ENCODE measurements around the gene ZMYND12.
"Not testable (repeated sequence)": the region's sequence is repeated elsewhere in the genome, so short reads cannot be mapped to it uniquely, and the experiment has no call there.

The ZMYND12 gene

GRCh38 chr1:42456010-42456753 lies at the start of gene ZMYND12, which contains the start of gene PPCS:
TSS of gene ZMYND12 (minus strand) at chr1:42456022. CDS start at chr1:42455997, 25 bp downstream.
TSS of gene PPCS (plus strand) at chr1:42456543. CDS start at chr1:42456566, 23 bp downstream.
- DNase-seq (ENCODE audit: low read depth in 2 of 2): peak; percentile 61 to 62

GRCh38 chr1:42504535-42505128 lies 48.8 kb upstream of the ZMYND12 start:
- DNase-seq (ENCODE audit: low read depth in 2 of 2): no peak

GRCh38 chr1:42502031-42502430 lies 46.2 kb upstream of the ZMYND12 start:
- not testable (repeated sequence) for DNase-seq (ENCODE audit: low read depth in 2 of 2)

- DNase-seq (ENCODE audit: low read depth in 2 of 2): no peak
Observed at GRCh38 chr1:42490237-42490636, 34.4 kb upstream of the ZMYND12 start.

GRCh38 chr1:42484382-42484781 lies 28.6 kb upstream of the ZMYND12 start:
- peak; percentile 76 to 77 for DNase-seq (ENCODE audit: low read depth in 2 of 2)

- DNase-seq (ENCODE audit: low read depth in 2 of 2): no peak
Observed at GRCh38 chr1:42482635-42483153, 26.9 kb upstream of the ZMYND12 start.

GRCh38 chr1:42480921-42481320 lies 25.1 kb upstream of the ZMYND12 start:
- DNase-seq (ENCODE audit: low read depth in 2 of 2): no peak

GRCh38 chr1:42479621-42480020 lies 23.8 kb upstream of the ZMYND12 start:
- DNase-seq (ENCODE audit: low read depth in 2 of 2): no peak

- no peak for DNase-seq (ENCODE audit: low read depth in 2 of 2)
Observed at GRCh38 chr1:42477775-42478174, 22.0 kb upstream of the ZMYND12 start.

- not testable (repeated sequence) for DNase-seq (ENCODE audit: low read depth in 2 of 2)
Observed at GRCh38 chr1:42477354-42477753, 21.5 kb upstream of the ZMYND12 start.

- no peak for DNase-seq (ENCODE audit: low read depth in 2 of 2)
Observed at GRCh38 chr1:42476605-42477004, 20.8 kb upstream of the ZMYND12 start.

GRCh38 chr1:42469727-42470126 lies 13.9 kb upstream of the ZMYND12 start:
- DNase-seq (ENCODE audit: low read depth in 2 of 2): no peak

GRCh38 chr1:42466030-42466429 lies 10.2 kb upstream of the ZMYND12 start:
- DNase-seq (ENCODE audit: low read depth in 2 of 2): no peak

- DNase-seq (ENCODE audit: low read depth in 2 of 2): no peak
Observed at GRCh38 chr1:42463921-42464320, 8.1 kb upstream of the ZMYND12 start.

- peak; percentile 93 to 94 for DNase-seq (ENCODE audit: low read depth in 2 of 2)
Observed at GRCh38 chr1:42462828-42463763, 7.3 kb upstream of the ZMYND12 start, which contains the start of gene CCDC30. TSS of gene CCDC30 (plus strand) at chr1:42463286. CDS start at chr1:42480552, 17,266 bp downstream.

- DNase-seq (ENCODE audit: low read depth in 2 of 2): no peak
Observed at GRCh38 chr1:42461196-42461595, 5.4 kb upstream of the ZMYND12 start.

- no peak for DNase-seq (ENCODE audit: low read depth in 2 of 2)
Observed at GRCh38 chr1:42456754-42457089, 900 bp upstream of the ZMYND12 start.

GRCh38 chr1:42454403-42454802 lies 1.4 kb downstream of the ZMYND12 start:
- no peak for DNase-seq (ENCODE audit: low read depth in 2 of 2)

- no peak for DNase-seq (ENCODE audit: low read depth in 2 of 2)
Observed at GRCh38 chr1:42453386-42453785, 2.4 kb downstream of the ZMYND12 start.

GRCh38 chr1:42450061-42450460 lies 5.8 kb downstream of the ZMYND12 start:
- no peak for DNase-seq (ENCODE audit: low read depth in 2 of 2)

- DNase-seq (ENCODE audit: low read depth in 2 of 2): no peak
Observed at GRCh38 chr1:42449256-42449655, 6.6 kb downstream of the ZMYND12 start.

- no peak for DNase-seq (ENCODE audit: low read depth in 2 of 2)
Observed at GRCh38 chr1:42442662-42443061, 13.2 kb downstream of the ZMYND12 start.
